Measurements from ENCODE around the gene METTL23.
A peak's percentile ranks its signal among the peaks of the same experiment; 100 is the strongest.

DNA sequence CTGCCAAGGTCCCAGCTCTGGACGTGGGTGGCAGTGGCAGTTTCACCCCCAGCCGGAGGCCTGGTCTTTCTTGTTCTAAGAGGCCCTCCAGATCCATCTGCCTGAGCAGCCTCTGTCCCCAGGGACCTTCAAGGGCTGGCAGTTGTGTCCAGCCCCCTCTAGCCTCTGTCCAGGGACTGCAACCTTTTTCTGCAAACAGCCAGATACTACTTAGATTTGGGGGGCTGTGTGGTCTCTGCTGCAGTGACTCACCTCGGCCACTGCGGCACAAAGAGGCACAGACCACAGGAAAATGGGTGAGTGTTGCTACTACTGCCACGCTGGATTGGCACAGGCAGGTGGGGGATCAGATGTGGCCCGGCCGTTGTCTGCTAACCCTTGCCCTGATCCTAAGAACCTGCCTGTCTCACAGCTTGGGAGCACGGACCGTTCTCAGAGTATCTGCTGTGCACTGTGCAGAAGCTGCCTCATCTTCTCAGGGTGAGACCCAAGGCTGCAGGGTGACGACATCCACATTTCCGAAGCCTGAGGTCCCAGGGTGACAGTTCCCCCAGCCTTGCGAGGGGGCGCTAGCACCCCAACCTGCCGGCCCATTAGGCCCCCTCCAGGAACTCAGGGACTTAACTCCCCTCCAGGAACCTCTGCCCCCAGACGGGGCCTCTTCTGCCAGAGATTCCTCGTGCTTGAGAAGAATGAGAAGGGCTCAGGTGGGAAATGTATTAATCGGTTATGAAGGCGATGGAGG, 43.5 kb upstream of the METTL23 start:
- TF ChIP-seq CTCF (conservative IDR thresholded peaks at IDR 0.05; ENCODE audit: low read depth, low read length), result peak; percentile 49; the same call in 1 of the 2 replicates
- TF ChIP-seq EZH2 (IDR thresholded peaks at IDR 0.05; ENCODE audit: low read length, unreplicated experiment), result no peak
